LHCN-M2 (cell line): Measurements from ENCODE around the gene NOL11. TPM values are rescaled to one million over a fixed set of nuclear protein-coding genes. Genes with fewer than 3 reads are reported as not detected.
"Not testable (repeated sequence)": the region's sequence is repeated elsewhere in the genome, so short reads cannot be mapped to it uniquely, and the experiment has no call there.

Experiments used
- DNase-seq: peaks from one replicate; pipeline ENCODE4 v3.0.0-alpha.2; 2012; ENCODE audit warnings: low read depth
- total RNA-seq: library from RNA; depleted of rRNA; stranded (reverse); fragments of >200 nt; gene quantifications from 2 replicates; pipeline ENCODE4 v1.2.3, GENCODE V29; 2014; rRNA removed

Gene NOL11
- total RNA-seq, 1 experiment from 2014 or later, result 59.5 TPM

DNA sequence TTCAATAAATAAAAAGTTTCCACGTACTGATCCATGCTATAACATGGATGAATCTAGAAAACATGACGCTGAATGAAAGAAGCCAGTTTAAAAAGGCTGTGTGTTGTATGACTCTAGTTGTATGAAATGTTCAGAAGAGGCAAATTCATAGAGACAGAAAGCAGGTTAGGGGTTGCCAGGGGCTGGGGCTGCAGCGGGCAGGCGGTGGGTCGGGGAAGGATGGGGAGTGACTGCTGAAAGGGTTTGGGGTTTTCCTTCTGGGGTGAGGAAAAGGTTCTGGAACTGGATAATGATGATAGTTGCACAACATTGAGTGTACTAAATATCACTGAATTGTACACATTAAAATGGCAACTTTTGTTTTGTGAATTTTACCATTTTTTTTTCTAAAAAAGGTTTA, 36.3 kb downstream of the NOL11 start:
- DNase-seq, result no peak

DNA sequence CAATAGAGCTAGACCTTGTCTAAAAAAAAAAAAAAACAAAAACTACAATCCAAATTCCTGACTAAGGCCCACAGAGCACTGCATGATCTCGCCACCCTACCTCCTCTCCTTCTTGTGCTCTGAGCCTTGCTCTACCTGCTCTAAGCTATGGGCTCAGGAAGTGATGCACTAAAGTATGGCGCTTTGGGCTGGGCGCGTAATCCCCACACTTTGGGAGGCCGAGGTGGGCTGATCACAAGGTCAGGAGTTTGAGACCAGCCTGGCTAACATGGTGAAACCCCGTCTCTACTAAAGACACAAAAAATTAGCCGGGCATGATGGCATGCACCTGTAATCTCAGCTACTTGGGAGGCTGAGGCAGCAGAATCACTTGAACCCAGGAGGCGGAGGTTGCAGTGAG, 37.0 kb downstream of the NOL11 start:
- DNase-seq, result not testable (repeated sequence)

DNA sequence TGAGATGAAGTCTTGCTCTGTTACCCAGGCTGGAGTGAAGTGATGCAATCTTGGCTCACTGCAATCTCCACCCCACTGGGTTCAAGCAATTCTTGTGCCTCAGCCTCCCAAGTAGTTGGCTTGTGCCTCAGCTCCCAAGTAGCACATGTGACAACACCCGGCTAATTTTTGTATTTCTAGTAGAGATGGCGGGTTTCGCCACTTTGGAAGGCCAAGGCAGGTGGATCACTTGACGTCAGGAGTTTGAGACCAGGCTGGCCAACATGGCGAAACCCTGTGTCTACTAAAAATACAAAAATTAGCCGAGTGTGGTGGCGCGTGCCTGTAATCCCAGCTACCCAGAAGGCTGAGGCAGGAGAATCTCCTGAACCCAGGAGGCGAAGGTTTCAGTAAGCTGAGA, 39.0 kb downstream of the NOL11 start:
- DNase-seq, result not testable (repeated sequence)

DNA sequence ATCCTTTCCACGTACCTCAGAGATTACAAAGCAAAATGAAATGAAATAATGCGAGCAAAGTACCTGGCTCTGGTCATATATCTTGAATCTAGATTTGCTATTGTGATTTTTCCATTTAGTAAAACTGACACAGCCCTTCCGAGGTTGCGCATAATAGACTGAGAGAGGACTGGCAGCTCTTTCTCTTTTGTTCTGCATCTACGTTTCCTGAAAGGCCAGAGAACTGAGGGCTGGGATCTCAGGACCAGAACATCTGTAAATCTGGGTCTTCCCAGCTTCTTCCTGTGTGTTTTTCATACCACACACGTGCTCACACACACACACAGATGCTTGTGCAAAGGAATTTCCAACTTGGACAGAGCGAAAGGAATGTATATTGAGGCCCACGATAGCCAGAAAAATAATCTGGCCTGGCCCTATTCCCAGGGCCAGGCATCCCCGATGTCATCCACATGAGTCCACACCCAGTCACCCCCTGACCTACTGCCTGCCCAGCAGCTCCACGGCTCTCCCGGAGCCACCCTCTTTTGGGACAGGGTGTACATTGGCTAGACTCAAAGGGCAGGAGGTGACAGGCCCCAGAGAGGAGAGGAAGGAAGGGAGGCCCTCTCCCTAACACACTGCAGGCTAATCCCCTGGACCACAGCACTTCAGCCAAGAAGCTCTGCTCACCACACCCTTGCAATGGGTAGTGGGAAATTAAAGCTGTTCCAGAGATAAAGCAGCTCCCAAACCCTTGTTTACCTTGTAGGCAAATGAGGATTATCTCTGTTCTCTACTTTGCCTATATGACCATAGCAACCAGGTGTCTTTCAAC, 41.8 kb downstream of the NOL11 start:
- no peak for DNase-seq

DNA sequence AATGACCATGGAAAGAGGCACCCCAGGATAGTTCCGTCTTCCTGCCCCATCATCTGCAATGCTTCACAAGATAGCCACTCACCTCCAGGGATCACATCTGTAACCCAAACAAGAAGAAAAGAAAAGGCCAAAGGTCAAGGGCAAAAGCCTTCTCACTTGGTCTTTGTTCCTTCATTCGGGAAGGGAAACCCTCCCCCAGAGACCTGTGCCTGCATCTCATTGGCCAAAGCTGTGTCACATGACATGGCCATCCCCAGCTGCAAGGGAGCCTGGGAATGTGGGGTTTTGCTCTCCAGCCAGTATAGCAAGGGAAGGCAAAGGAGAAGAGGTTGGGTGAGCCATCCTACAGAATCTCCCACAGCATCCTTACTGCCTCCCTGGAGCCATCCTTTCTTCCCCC, 47.9 kb downstream of the NOL11 start:
- DNase-seq, result no peak

DNA sequence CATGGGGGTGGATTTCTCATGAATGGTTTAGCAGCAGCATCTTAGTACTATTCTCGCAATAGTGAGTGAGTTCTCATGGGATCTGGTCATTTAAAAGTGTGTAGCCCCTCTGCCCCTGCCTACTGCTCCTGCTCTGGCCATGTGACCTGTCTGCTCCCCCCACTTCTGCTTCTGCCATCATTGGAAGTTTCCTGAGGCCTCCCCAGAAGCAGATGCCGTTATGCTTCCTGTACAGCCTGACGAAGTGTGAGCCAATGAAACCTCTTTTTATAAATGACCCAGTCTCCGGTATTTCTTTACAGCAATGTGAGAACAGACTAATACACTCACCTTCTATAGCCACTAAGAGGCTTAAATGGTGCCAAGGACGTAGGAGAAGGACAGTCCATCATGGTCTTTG, 51.5 kb downstream of the NOL11 start:
- no peak for DNase-seq

DNA sequence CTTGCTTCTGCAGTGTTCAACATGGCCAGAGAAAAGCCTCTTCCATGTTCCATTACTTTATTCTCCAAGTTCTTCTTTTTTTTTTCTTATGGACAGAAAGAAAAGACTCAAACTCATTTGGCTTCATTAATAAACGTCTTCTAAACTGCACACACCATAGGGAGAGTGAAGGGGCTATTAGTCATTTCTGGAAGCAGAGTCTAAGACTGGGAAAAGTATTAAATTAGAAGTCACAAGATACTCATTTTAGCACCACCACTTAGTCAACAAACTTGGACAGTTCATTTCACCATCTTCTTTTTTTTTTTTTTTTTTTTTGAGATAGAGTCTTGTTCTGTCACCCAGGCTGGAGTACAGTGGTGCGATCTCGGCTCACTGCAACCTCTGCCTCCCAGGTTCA, 52.8 kb downstream of the NOL11 start:
- DNase-seq, result no peak

DNA sequence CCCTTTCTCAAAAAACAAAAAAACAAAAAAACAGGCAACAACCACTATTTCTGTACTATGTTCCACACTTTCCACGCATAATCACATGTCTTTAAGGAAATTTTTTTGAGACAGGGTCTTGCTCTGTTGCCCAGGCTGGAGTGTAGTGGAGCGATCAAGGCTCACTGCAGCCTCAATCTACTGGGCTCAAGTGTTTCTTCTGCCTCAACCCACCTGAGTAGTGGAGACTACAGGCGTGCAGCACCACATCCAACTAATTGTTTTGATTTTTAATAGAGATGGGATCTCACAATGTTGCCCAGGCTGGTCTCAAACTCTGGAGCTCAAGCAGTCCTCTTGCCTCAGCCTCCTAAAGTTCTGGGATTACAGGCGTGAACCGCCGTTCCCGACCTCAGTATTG, 54.9 kb downstream of the NOL11 start:
- DNase-seq, result no peak

DNA sequence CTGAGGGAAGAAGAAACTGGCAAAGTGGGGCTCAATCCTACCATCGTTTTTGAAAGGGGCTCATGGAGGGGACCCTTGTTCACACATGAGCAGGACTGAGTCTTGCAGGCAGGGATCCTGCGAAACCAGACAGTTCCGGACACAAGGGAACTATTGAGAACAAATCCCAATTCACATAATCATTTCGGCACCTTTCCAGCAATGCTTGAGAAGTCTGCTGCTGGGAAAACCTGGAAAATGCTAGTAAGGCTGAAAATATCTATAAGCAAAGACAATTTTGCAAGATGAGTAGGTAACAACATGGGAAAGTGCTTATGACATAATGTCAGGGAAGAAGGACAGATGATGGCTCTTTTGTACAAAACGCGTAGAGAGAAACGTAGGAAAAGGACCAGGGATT, 55.5 kb downstream of the NOL11 start:
- DNase-seq, result no peak

DNA sequence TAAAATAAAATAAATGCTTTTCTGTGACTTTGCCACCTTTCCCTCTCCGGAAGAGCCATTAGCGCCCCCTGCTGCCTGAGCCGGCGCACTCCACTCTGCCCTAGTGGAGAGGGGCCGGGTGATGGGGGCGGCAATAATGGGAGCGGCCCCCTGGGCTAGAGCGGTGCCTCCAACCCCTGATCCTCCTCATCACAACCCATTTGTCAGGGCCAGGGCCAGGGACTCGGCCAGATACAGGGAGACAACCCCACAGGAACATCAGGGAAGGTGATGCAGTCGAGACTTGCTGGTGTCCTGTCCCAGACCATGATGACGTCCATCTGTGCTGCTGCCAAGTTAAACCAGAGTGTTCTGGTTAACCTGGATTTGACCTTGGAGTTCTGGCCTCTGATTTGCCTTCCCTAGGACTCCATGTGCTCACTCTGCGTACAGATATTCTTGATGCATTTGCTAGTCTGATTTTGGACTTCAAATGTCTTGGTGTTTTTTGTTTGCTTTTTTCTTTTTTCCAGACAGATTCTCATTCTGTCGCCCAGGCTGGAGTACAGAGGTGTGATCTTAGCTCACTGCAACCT, 61.4 kb downstream of the NOL11 start:
- peak; percentile 35 for DNase-seq

DNA sequence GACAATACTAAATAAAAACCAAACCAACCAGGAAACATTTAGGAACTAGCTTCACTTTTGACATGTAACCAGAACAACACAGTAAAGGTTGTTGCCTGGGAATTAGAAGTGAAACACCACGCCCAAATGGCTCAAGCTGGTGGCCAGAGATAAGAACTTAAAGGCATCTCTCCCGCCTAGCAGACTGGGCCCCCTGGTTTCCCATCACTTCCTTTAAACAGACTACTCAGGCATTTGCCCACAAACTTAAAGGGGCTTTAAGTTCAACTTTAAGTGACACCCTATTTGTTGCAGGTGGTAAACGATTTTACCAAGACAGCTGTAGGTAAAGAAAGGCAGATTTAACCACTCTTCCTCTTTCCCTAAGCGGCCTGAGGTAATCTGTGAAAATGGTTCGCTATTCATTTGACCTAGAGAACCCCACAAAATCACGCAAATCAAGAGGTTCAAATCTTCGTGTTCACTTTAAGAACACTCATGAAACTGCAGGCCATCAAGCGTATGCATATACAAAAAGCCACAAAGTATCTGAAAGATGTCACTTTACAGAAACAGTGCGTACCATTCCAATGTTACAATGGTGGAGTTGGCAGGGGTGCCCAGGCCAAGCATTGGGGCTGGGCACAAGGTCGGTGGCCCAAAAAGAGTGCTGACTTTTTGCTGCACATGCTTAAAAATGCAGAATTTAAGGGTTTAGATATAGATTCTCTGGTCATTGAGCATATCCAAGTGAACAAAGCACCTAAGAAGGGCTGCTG, 66.8 kb downstream of the NOL11 start:
- no peak for DNase-seq

DNA sequence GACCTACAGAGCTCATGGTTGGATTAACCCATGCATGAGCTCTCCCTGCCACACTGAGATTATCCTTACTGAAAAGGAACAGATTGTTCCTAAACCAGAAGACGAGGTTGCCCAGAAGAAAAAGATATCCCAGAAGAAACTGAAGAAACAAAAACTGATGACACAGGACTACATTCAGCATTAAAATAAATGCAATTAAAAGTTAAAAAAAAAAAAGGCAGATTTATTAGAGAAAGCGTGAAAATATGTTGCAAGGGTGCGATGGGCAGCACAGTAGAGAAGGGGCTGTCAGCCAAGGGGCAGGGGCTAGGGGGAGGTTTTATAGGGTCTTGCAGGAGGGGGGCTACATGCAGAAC, 67.4 kb downstream of the NOL11 start:
- no peak for DNase-seq

DNA sequence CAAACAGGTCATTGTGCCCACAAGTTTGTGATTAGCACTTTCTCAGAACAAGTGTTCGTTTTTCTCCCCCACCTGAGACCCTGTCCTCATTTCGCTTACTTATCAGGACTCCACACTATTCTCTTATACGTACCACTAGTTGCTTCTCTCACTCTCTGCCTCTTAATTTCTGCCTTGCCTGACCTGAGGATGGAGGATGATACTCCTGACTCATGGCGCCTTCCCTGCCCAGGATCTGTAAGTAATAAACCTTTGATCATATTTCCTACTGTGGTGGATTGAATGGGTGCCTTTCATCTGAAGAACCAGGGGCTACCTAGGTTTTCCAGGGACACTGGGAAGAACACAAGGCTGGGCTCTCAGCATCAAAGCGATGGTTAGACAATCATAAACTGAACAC, 67.8 kb downstream of the NOL11 start:
- DNase-seq, result no peak

Other genes starting within 250 kb of the NOL11 start
- 18.0 and 24.1 TPM in 2 replicates for gene BPTF, start 107.6 kb downstream of the NOL11 start, total RNA-seq